ENCODE data around the gene EYA4.

Gene EYA4

DNA sequence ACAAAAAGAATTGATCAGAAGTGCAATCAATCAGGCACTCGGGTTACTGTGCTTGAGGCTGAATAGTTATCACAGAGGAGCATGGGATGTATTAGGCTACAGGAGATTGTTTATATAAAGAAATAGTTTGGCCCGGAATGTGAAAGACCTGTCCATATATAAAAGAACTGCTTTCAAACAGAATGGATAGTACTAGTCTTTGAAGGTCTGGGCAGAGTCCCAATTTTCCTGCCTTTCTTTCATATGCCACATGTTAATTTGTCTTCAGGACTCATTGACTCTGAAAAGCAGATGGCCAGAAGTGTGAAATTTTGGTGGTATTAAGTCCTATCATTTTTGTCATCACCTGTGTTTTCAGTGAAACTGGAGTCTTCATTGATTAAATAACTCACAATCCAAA, 314.5 kb downstream of the EYA4 start:
- DNase-seq (ENCODE audit: low read depth in 2 of 2, low spot score in 1 of 2), result no peak

DNA sequence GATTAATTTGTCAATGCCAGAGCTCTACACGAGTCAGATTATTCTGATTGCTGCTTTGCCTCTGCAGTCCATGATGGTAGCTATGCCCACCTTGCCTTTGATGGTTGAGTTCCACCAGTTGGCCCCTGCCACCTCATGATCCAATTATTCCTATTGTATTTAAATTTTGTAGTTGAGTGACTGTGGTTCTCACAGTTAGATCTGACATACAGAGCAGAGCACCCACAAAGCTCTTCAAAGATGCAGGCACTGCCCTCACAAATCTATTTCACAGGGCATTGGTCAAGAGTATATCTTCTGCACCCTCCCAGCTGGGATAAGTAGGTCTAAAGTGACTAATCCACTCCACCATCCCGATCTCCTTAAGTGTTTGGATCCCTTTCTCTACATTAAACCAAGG, 318.8 kb downstream of the EYA4 start:
- DNase-seq (ENCODE audit: low read depth in 2 of 2, low spot score in 1 of 2), result no peak

DNA sequence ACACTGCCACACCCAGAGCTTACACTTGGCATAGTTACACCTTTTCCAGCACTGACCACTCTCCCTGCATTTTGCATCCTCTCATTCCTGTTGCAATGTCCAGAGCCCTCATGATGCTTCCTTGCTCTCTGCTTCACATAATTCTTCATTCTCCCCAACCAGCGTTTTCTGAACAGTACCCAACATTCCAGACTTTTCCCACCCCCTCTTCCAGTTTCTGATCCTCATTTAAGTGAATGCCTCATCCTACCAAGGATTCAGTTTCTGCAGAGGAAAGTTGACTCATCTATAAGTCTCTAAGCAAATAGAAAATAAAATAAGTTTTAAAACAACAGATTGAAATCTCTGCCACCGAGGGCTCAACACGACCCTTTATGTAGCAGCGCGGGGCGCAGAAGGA, 326.5 kb downstream of the EYA4 start:
- no peak for DNase-seq (ENCODE audit: low read depth in 2 of 2, low spot score in 1 of 2)

- no peak for DNase-seq (ENCODE audit: low read depth in 2 of 2, low spot score in 1 of 2)
These were observed 328.1 kb downstream of the EYA4 start for GRCh38 chr6:133568970-133569889.

GRCh38 chr6:133571681-133572080, 330.5 kb downstream of the EYA4 start:
- DNase-seq (ENCODE audit: low read depth in 2 of 2, low spot score in 1 of 2), result no peak

- DNase-seq (ENCODE audit: low read depth in 2 of 2, low spot score in 1 of 2), result no peak
These were observed 336.7 kb downstream of the EYA4 start for GRCh38 chr6:133577851-133578250.

Measured in stimulated activated CD8-positive, alpha-beta memory T cell treated with anti-CD3 and anti-CD28 coated beads, Interleukin-4, amount 100 ng/mL, for 4 hours (primary cell).